ENCODE data around the gene NR2C2AP. TPM values are rescaled to one million over a fixed set of nuclear protein-coding genes. Genes with fewer than 3 reads are reported as not detected.

Gene NR2C2AP
- total and polyA plus RNA-seq, 2 donors (not counting 3 experiments of a cell fraction or from before 2014, with no cell fraction given) = 11.9 to 17.5 TPM

DNA sequence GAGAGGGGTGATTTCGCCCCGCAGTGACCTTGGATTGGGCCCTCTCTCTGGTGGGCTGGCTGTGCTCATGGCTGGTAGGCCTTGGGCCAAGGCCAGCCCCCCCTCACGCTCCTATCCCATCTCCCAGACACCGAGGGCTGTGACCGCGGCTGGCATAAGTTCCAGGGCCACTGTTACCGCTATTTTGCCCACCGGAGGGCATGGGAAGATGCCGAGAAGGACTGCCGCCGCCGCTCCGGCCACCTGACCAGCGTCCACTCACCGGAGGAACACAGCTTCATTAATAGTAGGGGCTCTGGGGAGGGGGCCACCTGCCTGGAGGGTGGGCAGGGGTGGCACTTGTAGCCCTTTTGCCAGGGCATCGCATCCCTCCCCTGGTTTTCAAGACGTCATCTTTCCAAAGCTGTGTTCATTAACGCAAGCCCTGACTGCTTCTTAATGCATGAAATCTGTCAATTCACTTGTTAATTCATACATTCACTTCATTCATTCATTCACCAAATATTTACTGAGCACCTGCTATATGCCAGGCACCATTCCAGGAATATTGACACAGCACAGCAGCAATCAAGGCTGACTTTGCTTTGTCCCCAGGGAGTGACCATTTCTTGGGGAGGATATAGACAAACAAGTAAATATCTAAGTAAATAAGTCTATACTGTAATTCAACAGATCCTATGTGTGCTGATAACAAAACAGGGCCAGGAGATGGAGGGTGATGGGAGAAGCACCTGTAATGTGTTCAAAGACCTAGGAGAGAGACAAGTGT, 35.1 kb upstream of the NR2C2AP start:
- FAIRE-seq (no peak), DNase-seq (ENCODE audit: low read depth, low spot score) (no peak)
- no peaks in the 10 kb centered on the region for H3K36me3 ChIP-seq (ENCODE audit: control insufficient read depth in 2 of 2, extremely low read depth in 1 of 2, insufficient read depth in 2 of 2, low read length in 2 of 2)
- H3K79me2 ChIP-seq (ENCODE audit: control insufficient read depth, insufficient read depth, low read length) = no peaks in the 10 kb centered on the region
- no TSS peak for BruUV-seq (replicated peaks)
- intact Hi-C loops (cut with micrococcal nuclease) (no loop called here), dilution Hi-C loops (cut with MboI; ENCODE audit: extremely low pct_ligation_motif_present, low sequenced_read_pairs) (no loop called here)
- no peak overlapping the region for H2AFZ ChIP-seq (ENCODE audit: low read depth, low read length)
- H3K4me1 ChIP-seq (ENCODE audit: control insufficient read depth, extremely low read depth, insufficient read depth, low read length) = no peaks in the 10 kb centered on the region
- no peaks in the 10 kb centered on the region for H3K9me1 ChIP-seq (replicated peaks; ENCODE audit: control insufficient read depth, extremely low read depth, insufficient read depth, low read length)
- ChIA-PET POLR2A (no interaction called here), CTCF (interaction anchor here (1.5 kb wide), 1 partner anchor 13 kb away, joined by 5 read pairs; no protein-coding TSS in a partner anchor)
- no peak overlapping the region for H3K4me2 ChIP-seq (ENCODE audit: insufficient read depth, low read length)
- no peaks in the 10 kb centered on the region for H4K20me1 ChIP-seq (replicated peaks; ENCODE audit: control insufficient read depth, extremely low read depth, insufficient read depth, low read length)
- no peak overlapping the region for H3K27ac ChIP-seq (ENCODE audit: insufficient read depth, low read depth, low read length)
- no peak overlapping the region for H3K9ac ChIP-seq (replicated peaks; ENCODE audit: extremely low read depth, insufficient read depth, low read length)
- no peak for TF ChIP-seq GATA2 (IDR thresholded peaks at IDR 0.05; ENCODE audit: insufficient read depth, insufficient read length, low read depth, low read length)
- no peak for TF ChIP-seq POLR2A (IDR thresholded peaks at IDR 0.05; ENCODE audit: low read depth, low read length)
- no peak for TF ChIP-seq MYC (IDR thresholded peaks at IDR 0.05; ENCODE audit: low read depth, low read length)
- TF ChIP-seq JUN (IDR thresholded peaks at IDR 0.05; ENCODE audit: borderline replicate concordance, insufficient read depth, insufficient read length, low read depth) = no peak
- no peak for TF ChIP-seq EZH2 (IDR thresholded peaks at IDR 0.05; ENCODE audit: borderline replicate concordance, low read depth, low read length, severe bottlenecking)
- TF ChIP-seq POLR2AphosphoS5 (IDR thresholded peaks at IDR 0.05; ENCODE audit: insufficient read depth, low read depth, low read length) = no peak
- TF ChIP-seq FOS (IDR thresholded peaks at IDR 0.05; ENCODE audit: borderline replicate concordance, insufficient read depth, low read length) = no peak
- TF ChIP-seq, protein P1, sequence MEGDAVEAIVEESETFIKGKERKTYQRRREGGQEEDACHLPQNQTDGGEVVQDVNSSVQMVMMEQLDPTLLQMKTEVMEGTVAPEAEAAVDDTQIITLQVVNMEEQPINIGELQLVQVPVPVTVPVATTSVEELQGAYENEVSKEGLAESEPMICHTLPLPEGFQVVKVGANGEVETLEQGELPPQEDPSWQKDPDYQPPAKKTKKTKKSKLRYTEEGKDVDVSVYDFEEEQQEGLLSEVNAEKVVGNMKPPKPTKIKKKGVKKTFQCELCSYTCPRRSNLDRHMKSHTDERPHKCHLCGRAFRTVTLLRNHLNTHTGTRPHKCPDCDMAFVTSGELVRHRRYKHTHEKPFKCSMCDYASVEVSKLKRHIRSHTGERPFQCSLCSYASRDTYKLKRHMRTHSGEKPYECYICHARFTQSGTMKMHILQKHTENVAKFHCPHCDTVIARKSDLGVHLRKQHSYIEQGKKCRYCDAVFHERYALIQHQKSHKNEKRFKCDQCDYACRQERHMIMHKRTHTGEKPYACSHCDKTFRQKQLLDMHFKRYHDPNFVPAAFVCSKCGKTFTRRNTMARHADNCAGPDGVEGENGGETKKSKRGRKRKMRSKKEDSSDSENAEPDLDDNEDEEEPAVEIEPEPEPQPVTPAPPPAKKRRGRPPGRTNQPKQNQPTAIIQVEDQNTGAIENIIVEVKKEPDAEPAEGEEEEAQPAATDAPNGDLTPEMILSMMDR (IDR thresholded peaks at IDR 0.05; ENCODE audit: extremely low read depth in 1 of 2, insufficient read depth in 1 of 2, low read depth in 1 of 2, low read length in 2 of 2) = no peak
- TF ChIP-seq, protein P2, sequence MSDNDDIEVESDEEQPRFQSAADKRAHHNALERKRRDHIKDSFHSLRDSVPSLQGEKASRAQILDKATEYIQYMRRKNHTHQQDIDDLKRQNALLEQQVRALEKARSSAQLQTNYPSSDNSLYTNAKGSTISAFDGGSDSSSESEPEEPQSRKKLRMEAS (IDR thresholded peaks at IDR 0.05; ENCODE audit: insufficient read depth, insufficient read length) = no peak
- no peaks in the 10 kb centered on the region for H3K27me3 ChIP-seq (ENCODE audit: control insufficient read depth in 2 of 2, insufficient read depth in 2 of 2, low read length in 2 of 2)
- peaks cover 2% of the 10 kb centered on the region for H3K9me3 ChIP-seq (replicated peaks; ENCODE audit: control insufficient read depth, insufficient read depth, low read length)
- H3K4me3 ChIP-seq (replicated peaks in 1 of 3; ENCODE audit: insufficient read depth in 1 of 3, low read depth in 1 of 3, low read length in 3 of 3) = no peak overlapping the region
